NCI-H524 (cell line): Measurements from ENCODE around the gene NECTIN2.
"Not testable (repeated sequence)": the region's sequence is repeated elsewhere in the genome, so short reads cannot be mapped to it uniquely, and the experiment has no call there.

Experiments
- DNase-seq, 2 experiments: peaks; one replicate each; lab custom pipeline; 2025; lab: John Stamatoyannopoulos, UW

NECTIN2 gene

GRCh38 chr19:44817725-44818465 is 28.2 kb upstream of the NECTIN2 start:
- DNase-seq = no peak

GRCh38 chr19:44818466-44819031 is 27.5 kb upstream of the NECTIN2 start:
- no peak for DNase-seq

GRCh38 chr19:44819246-44819832 is 26.8 kb upstream of the NECTIN2 start:
- DNase-seq = no peak

DNA sequence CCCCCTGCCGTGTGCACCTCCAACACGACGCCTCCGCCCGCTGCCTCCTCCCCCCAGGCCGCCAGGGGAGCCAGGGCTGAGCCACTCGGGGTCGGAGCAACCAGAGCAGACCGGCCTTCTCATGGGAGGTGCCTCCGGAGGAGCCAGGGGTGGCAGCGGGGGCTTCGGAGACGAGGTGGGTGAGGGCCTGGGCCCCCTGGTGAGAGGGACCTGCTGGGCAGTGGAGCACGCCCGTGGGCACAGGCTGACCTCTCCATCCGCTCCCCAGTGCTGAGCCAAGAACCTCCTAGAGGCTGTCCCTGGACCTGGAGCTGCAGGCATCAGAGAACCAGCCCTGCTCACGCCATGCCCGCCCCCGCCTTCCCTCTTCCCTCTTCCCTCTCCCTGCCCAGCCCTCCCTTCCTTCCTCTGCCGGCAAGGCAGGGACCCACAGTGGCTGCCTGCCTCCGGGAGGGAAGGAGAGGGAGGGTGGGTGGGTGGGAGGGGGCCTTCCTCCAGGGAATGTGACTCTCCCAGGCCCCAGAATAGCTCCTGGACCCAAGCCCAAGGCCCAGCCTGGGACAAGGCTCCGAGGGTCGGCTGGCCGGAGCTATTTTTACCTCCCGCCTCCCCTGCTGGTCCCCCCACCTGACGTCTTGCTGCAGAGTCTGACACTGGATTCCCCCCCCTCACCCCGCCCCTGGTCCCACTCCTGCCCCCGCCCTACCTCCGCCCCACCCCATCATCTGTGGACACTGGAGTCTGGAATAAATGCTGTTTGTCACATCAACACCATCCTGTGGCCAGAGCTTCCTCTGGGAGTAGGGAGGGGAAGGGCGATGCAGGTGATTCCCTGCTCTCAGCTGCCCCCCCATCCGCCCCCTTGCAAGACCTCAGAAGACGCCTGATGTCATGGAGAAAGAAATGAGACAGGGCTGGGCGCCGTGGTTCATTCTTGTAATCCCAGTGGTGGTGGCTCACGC is 25.2 kb upstream of the NECTIN2 start:
- DNase-seq = no peak

DNA sequence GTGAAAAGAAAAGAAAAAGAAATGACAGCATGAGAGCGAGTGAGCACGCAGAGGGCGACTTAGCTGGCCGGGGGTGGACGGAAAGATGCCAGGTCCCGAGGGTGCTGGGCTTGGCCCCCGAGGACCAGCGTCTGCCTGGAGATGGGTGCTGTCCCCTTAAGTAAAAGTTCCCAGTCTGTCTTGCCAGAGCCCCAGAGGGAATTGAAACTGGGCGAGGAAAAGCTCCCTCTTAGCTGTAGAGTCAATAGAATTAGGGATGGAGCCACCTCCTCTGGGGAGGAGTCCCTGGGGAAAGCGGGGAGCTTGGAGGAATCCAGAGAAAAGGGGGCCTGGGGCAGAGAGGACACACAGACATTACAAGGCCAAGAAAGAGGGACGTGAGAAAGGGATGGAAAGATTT is 23.9 kb upstream of the NECTIN2 start:
- no peak for DNase-seq

GRCh38 chr19:44822670-44823372 is 23.3 kb upstream of the NECTIN2 start:
- no peak for DNase-seq

DNA sequence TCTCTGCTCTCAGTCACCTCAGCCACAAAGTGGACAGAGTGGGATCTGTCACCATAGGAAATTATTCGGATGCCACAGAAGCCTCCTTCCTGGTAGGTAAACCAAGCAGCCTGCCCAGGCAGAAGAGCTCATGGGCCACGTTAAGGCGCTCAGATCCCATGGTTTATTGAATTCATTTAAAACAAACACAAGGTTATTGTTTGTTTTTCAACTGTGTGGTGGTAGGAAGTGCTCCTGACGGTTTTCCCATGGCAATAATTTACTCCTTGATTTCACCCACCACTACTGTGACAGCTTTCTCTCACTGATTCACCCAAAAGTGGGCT is 22.8 kb upstream of the NECTIN2 start:
- DNase-seq = no peak

DNA sequence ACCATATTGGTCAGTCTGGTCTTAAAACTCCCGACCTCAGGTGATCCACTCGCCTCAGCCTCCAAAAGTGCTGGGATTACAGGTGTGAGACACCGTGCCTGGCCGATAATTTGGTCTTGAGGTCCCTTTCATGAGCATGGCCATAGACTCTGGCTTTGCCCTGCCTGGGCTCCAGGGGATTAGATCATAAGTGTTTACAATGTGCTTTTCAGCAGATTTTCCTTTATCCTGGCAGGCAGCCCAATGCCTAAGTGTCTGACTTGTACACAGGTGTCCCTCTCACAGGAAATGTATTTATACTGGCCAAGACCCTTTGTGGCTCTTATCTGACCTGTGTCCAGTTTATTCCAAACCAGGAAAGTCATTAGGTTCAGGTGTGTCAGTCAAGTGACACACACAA is 21.3 kb upstream of the NECTIN2 start:
- peak; percentile 60 to 85 for DNase-seq

- not testable (repeated sequence) for DNase-seq
Observed at GRCh38 chr19:44832875-44833274, 13.2 kb upstream of the NECTIN2 start.

GRCh38 chr19:44834399-44834798 is 11.7 kb upstream of the NECTIN2 start:
- not testable (repeated sequence) for DNase-seq

GRCh38 chr19:44839276-44839675 is 6.8 kb upstream of the NECTIN2 start:
- no peak for DNase-seq

- DNase-seq = no peak
Observed at GRCh38 chr19:44840811-44841210, 5.3 kb upstream of the NECTIN2 start.

DNA sequence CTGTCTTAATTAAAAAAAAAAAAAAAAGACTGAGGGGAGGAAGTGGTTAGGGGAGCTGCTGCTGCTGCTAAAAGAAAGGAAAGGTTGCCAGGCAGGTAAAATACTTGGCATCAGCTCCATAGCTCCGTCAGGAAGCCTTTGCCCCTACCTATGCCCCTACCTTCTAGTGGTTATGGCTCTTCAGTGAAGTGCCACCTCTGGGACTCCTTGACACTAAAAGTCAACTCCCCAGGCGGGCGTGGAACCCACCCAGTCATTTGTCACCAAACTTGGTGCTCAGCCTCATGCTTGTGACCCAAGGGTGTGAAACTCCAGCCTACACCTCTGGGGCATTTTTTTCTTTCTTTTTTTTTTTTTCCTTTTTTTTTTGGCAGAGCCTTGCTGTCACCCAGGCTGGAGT is 4.9 kb upstream of the NECTIN2 start:
- DNase-seq = no peak

- DNase-seq = no peak
Observed at GRCh38 chr19:44845286-44845611, 848 bp upstream of the NECTIN2 start.

DNA sequence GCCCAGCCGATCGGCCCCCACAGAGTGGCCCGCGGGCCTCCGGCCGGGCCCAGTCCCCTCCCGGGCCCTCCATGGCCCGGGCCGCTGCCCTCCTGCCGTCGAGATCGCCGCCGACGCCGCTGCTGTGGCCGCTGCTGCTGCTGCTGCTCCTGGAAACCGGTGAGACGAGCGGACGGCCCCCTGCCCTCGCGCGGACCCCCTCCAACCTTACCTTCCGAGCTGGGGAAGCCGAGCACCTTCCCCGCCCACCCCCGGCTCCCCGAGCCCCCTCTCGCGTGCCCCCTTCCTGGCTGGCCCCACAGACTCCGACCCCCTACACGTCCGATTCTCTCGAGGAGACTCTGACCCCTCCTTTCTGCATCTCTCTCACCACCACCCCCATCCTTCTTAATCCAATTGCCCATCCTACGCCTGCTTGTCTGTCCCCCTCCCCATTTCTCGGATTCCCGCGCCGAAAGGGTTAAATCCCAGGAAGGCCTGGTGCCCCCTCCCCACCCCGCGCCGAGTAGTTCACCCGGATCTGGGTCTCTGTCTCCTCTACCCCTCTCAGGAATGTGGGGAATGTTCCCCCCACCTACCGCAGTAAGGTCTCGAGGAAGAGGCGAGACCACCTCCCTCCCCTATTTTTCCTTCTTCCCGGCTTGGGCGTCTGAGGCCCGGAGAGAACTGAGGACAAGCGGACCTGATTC is 502 bp downstream of the NECTIN2 start:
- DNase-seq = no peak

GRCh38 chr19:44847144-44848035 is 1.3 kb downstream of the NECTIN2 start:
- no peak for DNase-seq

- DNase-seq = no peak
Observed at GRCh38 chr19:44848036-44848811, 2.1 kb downstream of the NECTIN2 start.

DNA sequence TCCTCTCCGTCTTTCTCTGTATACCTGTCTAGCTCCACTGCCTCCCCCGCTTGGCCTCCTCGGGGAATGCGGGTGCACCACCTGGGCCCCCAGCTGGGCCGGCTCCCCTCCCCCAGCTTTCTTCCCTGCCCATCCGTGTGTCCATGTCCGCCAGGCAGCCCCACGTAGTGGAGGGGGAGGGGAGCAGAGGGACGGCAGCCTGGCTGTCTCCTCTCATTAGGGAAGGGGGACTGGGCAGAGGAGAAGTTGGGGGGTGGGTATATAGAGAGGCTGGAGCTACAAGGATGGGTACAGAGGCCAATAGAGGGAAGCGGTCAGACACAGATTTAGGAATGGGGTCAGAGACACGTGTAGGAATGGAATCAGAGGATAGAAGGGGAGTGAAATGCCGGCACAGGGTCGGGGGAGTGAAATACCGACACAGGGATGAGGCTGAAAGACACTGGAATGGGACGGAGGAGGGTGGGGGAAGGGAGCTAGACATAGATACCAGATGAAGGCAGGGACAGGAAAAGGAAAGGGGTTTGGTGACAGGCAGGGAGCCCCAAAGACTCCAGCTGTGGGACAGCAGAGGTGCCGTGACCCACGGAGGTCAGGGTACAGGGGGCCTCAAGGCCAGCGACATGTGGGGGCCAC is 2.8 kb downstream of the NECTIN2 start:
- DNase-seq = peak in 1 of 2 experiments; percentile 5

- no peak for DNase-seq
Observed at GRCh38 chr19:44850641-44851109, 4.6 kb downstream of the NECTIN2 start.
